GM15510 (cell line): ENCODE results near the gene PLCH2.

ENCODE experiments used
- POLR2A ChIP-seq: IDR thresholded peaks from 3 replicates; pipeline ENCODE4 v1.6.1; 2011; ENCODE audit warnings: borderline replicate concordance; ENCODE audit not compliant: insufficient read length; ENCODE audit errors: extremely low read depth

Gene PLCH2

GRCh38 chr1:2492091-2492490, 16.0 kb downstream of the PLCH2 start:
- no peak for TF ChIP-seq POLR2A

GRCh38 chr1:2493218-2493617, 17.1 kb downstream of the PLCH2 start:
- TF ChIP-seq POLR2A, result no peak

DNA sequence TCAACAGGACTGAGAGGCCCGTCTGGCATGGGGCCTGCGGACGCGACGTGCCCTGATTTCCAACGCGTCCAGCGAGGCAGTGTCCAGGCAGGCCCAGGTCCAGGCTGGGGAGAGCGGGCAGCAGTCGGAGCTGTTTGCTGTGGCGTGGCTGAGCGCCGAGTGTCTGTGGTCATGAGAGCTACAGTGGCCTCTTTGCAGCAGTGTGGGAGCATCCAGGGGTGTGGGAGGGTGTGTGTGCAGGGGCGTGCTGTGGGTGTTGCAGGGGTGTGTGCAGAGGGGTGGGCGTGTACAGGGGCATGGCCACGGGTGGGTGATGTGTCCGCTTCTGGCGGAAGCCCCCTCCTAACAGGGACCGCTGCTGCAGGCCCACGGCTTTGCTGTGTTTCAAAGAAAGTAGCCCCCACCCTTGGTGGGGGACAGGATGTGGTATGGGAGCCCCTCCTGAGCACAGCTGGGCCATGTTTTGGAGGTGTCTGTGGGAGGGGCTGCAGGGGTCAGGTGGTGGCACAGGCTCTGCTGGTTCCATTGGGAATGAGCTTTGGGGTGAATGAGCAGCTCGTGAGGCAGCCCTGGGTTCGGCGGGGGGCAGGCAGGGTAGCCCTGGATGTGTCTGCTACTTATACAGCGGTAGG, 17.7 kb downstream of the PLCH2 start:
- no peak for TF ChIP-seq POLR2A

DNA sequence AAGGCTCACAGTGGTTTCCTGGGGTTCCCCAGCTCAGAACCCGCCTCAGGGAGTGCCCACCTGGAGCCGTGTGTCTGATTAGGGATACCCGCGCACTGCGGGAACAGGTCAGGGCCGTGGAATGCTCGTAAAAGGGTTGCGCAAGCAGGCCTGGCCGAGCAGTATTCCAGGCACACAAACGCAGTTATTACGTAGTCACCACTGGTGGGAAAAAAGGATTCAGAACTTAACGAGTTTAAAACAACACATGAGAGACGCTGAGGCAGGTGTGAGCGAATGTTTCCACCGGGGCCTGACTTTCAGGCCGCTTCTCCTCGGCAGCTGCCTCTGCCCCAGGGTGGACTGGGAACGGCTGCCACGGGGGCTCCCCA, 18.2 kb downstream of the PLCH2 start:
- no peak for TF ChIP-seq POLR2A

DNA sequence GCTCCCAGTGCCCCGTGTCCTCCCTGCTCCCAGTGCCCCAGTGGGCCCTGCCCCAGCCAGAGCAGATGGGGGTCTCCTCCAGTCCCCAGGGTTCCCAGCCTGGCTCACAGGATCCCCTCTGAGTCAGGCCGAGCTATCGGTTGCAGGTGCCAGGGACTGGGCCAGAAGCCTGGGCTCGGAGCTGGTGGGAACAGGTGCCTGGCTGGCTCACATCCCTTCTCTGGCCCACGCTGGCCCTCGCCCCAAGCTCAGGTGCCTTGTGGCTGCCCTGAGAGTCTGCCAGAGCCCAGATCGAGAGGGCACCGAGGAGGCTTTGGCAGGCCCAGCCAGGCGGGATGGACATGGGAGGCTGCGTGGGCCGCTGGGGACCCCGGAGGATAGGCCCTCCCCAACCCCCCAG, 18.9 kb downstream of the PLCH2 start:
- TF ChIP-seq POLR2A, result no peak

GRCh38 chr1:2495546-2495945, 19.5 kb downstream of the PLCH2 start:
- TF ChIP-seq POLR2A, result no peak

DNA sequence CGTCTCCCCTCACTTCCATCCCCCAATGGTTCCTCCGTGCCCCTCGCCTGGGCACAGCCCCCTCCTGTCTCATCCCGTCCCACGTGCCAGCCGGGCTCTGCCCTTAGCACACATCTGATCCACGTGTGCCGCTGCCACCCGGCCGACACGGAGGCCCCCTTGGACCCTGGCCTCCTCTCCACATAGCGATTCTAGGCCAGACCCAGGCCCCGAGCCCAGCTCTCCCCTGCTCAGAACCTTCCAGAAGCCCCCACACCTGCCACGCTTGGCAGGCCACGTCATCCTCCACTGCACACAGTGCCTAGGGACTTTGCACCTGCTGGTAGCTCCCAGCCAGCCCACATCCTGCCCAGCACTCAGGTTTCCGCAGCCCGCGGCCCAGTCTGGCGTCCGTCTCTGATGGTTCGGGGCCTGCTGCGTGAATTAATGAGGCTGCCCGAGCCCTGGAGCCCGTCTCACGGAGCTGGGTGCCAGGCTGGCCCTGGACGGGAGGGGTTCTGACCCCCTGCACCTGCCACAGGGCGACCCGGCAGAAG, 20.1 kb downstream of the PLCH2 start:
- TF ChIP-seq POLR2A, result no peak

GRCh38 chr1:2496746-2497145, 20.7 kb downstream of the PLCH2 start:
- no peak for TF ChIP-seq POLR2A

DNA sequence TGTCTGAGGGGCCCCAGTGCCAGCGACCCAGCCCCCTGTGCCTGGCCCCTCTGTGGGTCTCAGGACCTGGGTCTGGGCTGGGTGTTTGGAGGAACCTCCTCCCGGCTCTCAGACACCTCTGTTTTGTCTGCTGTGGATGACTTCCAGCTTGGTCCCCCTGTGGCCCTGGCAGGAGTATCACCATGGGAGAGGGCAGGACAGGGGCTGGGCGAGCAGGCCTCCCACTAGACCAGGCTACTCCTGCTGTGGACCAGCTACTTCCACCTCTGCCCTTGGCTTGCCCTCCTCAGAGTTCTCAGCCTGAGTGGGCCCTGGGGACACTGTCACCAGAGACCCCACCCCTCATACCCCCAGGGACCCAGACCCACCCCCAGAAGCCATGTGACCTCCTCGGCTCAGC, 21.8 kb downstream of the PLCH2 start:
- TF ChIP-seq POLR2A, result no peak

DNA sequence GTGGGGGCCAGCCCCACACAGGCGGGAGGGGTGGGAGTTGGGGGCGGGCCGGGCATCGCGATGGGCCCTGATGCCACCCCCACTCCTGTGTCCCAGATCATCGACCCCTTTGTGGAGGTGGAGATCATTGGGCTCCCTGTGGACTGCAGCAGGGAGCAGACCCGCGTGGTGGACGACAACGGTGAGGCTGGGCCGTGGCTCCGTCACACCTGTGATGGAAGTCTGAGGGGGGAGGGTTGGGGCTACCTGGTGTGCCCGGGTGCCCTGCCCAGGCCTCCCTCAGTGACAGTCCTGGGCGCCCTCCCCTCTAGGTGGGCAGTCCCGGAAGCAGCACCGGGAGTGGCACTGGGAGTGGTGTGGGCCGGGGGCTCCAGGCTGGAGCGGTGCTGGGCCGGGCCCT, 22.6 kb downstream of the PLCH2 start:
- no peak for TF ChIP-seq POLR2A

- no peak for TF ChIP-seq POLR2A
Observed at GRCh38 chr1:2499260-2499659, 23.2 kb downstream of the PLCH2 start.

DNA sequence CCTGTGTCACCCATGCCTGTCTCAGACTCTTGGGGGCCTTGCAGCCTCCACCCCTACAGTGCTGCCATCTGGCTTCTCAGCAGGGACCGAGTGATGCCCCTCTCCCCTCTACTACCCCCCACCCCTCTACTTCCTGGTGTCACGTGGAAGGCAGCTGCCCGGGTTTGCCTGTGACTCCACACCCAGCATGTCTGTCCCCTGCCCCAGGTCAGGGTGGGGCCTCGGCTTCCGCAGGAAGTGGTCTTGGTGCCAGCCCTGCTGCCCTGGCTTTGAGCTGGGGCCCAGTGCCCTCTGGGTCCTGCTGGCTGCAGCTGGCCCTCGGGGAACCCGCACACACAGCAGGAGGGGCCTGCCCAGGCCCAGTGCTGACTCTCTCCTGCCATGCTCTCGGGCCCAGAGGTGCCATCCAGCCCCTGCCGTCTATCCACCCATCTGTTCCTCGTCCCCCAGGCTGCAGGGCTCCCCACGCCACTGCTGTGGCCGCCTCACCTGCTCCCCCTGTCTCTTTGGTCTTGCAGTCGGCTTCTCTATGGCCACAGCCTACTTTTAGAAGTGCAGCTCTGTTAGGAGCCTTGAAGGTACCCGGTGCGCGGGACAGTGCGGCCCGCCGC, 24.0 kb downstream of the PLCH2 start:
- TF ChIP-seq POLR2A, result no peak

DNA sequence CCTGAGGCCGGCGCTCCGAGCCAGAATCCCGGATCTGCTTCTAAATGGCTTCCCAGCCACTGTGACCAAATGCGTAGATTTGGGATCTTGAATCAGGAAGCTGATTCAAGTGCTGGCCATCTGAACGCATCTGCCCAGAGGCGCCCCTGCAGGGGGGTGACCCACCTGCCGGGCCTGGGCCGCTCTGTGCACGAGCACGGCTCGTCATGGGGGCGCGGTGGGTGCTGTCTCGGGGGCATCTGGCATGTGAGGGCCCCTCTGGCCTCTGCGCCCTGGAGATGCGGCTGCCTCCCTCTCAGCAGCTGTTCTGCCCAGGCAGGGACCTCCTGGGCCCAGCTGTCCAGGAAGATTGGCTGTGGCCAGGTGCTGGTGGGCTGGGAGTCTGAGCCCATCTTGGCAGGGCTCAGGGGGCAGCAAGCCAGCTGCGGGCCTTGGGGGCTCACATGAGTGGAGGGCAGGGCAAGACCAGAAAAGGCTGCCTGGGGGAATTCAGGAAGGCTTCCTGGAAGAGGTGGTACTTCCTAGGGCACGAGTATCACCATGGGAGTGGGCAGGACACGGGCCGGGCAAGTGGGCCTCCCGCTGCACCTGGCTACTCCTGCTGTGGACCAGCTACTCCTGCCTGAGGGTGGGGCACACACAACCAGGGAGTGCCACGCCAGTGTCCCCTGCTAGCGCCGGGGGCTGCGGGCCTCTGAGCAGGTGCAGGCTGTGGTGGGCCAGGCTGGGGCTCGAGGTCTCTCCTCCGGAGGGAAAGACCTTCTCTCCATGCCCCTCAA, 25.1 kb downstream of the PLCH2 start:
- no peak for TF ChIP-seq POLR2A

DNA sequence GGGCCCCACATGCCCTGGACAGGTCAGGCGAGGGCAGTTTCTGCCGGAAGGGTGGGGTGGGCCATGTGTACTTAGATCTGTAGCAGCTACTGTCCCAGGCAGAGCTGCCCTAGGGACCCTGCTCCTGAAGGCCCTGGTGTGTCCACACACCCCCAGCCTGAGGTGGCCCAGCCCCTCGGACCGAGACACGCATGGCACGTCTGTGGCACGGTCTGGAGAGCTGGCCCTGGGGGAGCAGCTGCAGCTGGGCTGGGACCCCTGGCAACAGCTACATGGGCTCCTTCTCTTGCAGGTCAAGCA, 25.7 kb downstream of the PLCH2 start:
- no peak for TF ChIP-seq POLR2A

DNA sequence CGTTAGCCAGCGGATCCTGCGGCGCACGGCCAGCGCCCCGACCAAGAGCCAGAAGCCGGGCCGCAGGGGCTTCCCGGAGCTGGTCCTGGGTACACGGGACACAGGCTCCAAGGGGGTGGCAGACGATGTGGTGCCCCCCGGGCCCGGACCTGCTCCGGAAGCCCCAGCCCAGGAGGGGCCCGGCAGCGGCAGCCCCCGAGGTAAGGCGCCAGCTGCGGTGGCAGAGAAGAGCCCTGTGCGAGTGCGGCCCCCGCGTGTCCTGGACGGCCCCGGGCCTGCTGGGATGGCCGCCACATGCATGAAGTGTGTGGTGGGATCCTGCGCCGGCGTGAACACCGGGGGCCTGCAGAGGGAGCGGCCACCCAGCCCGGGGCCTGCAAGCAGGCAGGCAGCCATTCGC, 26.1 kb downstream of the PLCH2 start:
- TF ChIP-seq POLR2A, result no peak

- no peak for TF ChIP-seq POLR2A
Observed at GRCh38 chr1:2502661-2503553, 26.8 kb downstream of the PLCH2 start.
